HCT116 (cell line): ENCODE data around the gene CHRNA4. TPM values are rescaled to one million over a fixed set of nuclear protein-coding genes. Genes with fewer than 3 reads are reported as not detected.

Source experiments
- ATAC-seq: fragments of 200-7000 bp; cut with Tn5 transposase; 2 replicates; pipeline ENCODE4 v1.9.1; 2020; ENCODE audit warnings: mild to moderate bottlenecking, moderate library complexity
- BruUV-seq: library from RNA; stranded (reverse); fragments of 400-500 nt; replicated peaks from 2 replicates; lab custom pipeline; 2021; lab: Mats Ljungman, UMichigan
- CTCF ChIA-PET: fragments of 300-600 bp; sonication (Branson Sonifier 250); formaldehyde crosslinking; loops from one replicate; lab custom pipeline; 2021; ENCODE audit warnings: antibody characterized with exemption; lab: Charles Lee
- POLR2A ChIA-PET: fragments of 300-600, 350-600 bp; sonication (Branson Sonifier 250); formaldehyde crosslinking; loops from one replicate; lab custom pipeline; 2021; ENCODE audit warnings: antibody characterized with exemption; lab: Charles Lee
- RAD21 ChIA-PET, 2 experiments: fragments of 300-600 bp; sonication (Branson Sonifier 250); formaldehyde crosslinking; loops; one replicate each; lab custom pipeline; 2023; ENCODE audit warnings: low total read pairs in 2 of 2; ENCODE audit not compliant: uncharacterized antibody in 2 of 2, unreplicated experiment in 2 of 2, low non-redundant PET in 1 of 2; lab: Charles Lee
- DNase-seq: peaks from one replicate; pipeline ENCODE4 v3.0.0-alpha.2; 2010; ENCODE audit warnings: low read depth, low spot score
- H2AFZ ChIP-seq: fragments of 200-600 bp; shearing (Covaris generic), sonication (generic); 2 replicates; pipeline ENCODE4 v1.6.1; 2017; ENCODE audit warnings: low read depth, mixed run types, mixed read lengths, antibody characterized with exemption, low read length; ENCODE audit not compliant: poor library complexity, severe bottlenecking
- H3K27ac ChIP-seq: 2 replicates; pipeline ENCODE4 v1.5.1; 2012; ENCODE audit warnings: low read depth, low read length
- H3K27me3 ChIP-seq: fragments of 200-600 bp; sonication (generic); 2 replicates; pipeline ENCODE4 v1.6.1; 2016; ENCODE audit warnings: mixed run types, low read length, mixed read lengths; ENCODE audit not compliant: insufficient read depth
- H3K36me3 ChIP-seq, 2 experiments: fragments of 200-500 bp in 1 of 2; fragments of 200-600 bp in 1 of 2; sonication (Bioruptor generic) in 1 of 2; sonication (generic) in 1 of 2; 2 replicates each; pipeline versions ENCODE4 v1.5.1 to v1.6.1; 2014 to 2016; ENCODE audit warnings: low read length in 2 of 2, inconsistent platforms in 1 of 2, mixed read lengths in 1 of 2, mixed run types in 1 of 2; ENCODE audit not compliant: insufficient read depth in 2 of 2, control insufficient read depth in 1 of 2
- H3K4me1 ChIP-seq, 2 experiments: fragments of 200-600 bp in 1 of 2; sonication (generic) in 1 of 2; 2 replicates each; pipeline versions ENCODE4 v1.5.1 to v1.6.1; 2012 to 2017; ENCODE audit warnings: low read length in 2 of 2, inconsistent platforms in 1 of 2, mild to moderate bottlenecking in 1 of 2, mixed read lengths in 1 of 2, mixed run types in 1 of 2, moderate library complexity in 1 of 2; ENCODE audit not compliant: insufficient read depth in 2 of 2, control insufficient read depth in 1 of 2
- H3K4me2 ChIP-seq: fragments of 200-600 bp; sonication (generic); 2 replicates; pipeline ENCODE4 v1.6.1; 2017; ENCODE audit warnings: mixed run types, low read length, mixed read lengths
- H3K4me3 ChIP-seq, 2 experiments: fragments of 200-600 bp in 1 of 2; sonication (generic) in 1 of 2; replicated peaks in 1 of 2; 2 replicates each; pipeline ENCODE4 v1.5.1; 2011 to 2016; ENCODE audit warnings: low read length in 2 of 2, control low read depth in 1 of 2, low read depth in 1 of 2, mild to moderate bottlenecking in 1 of 2, mixed read lengths in 1 of 2, mixed run types in 1 of 2
- H3K79me2 ChIP-seq: fragments of 200-600 bp; sonication (generic); 2 replicates; pipeline ENCODE4 v1.6.1; 2017; ENCODE audit warnings: mild to moderate bottlenecking, mixed run types, low read length, moderate library complexity, mixed read lengths; ENCODE audit not compliant: insufficient read depth
- H3K9ac ChIP-seq: fragments of 200-600 bp; sonication (generic); 2 replicates; pipeline ENCODE4 v1.6.1; 2016; ENCODE audit warnings: low read length, mixed read lengths
- H3K9me2 ChIP-seq: fragments of 200-600 bp; sonication (generic), shearing (Covaris generic); 2 replicates; pipeline ENCODE4 v1.6.1; 2017; ENCODE audit warnings: mixed run types, mild to moderate bottlenecking, moderate library complexity; ENCODE audit not compliant: insufficient read depth
- H3K9me3 ChIP-seq, 2 experiments: fragments of 200-500 bp in 1 of 2; fragments of 200-600 bp in 1 of 2; sonication (Bioruptor generic) in 1 of 2; sonication (generic) in 1 of 2; 2 replicates each; pipeline ENCODE4 v1.6.1; 2014 to 2017; ENCODE audit warnings: low read length in 2 of 2, mixed read lengths in 2 of 2, inconsistent platforms in 1 of 2, low read depth in 1 of 2, mild to moderate bottlenecking in 1 of 2, mixed run types in 1 of 2, moderate library complexity in 1 of 2; ENCODE audit not compliant: control insufficient read depth in 1 of 2, insufficient read depth in 1 of 2
- H4K20me1 ChIP-seq: fragments of 200-600 bp; sonication (generic), shearing (Covaris generic); 2 replicates; pipeline ENCODE4 v1.6.1; 2017; ENCODE audit warnings: mixed run types, mild to moderate bottlenecking, moderate library complexity; ENCODE audit not compliant: insufficient read depth
- CEBPB ChIP-seq: IDR thresholded peaks from 2 replicates; pipeline ENCODE4 v1.6.1; 2012; ENCODE audit warnings: low read depth
- CTCF ChIP-seq, 3 experiments: fragments of 200-600 bp in 1 of 3; sonication (generic) in 1 of 3; IDR thresholded peaks in 2 of 3; conservative IDR thresholded peaks in 1 of 3; 2 replicates each; pipeline ENCODE4 v1.5.1; 2012 to 2017; ENCODE audit warnings: low read depth in 2 of 3, low read length in 2 of 3, antibody characterized with exemption in 1 of 3, borderline replicate concordance in 1 of 3, control low read depth in 1 of 3, mild to moderate bottlenecking in 1 of 3, mixed read lengths in 1 of 3, mixed run types in 1 of 3, moderate library complexity in 1 of 3; ENCODE audit not compliant: insufficient read depth in 1 of 3
- POLR2AphosphoS5 ChIP-seq: IDR thresholded peaks from 2 replicates; pipeline ENCODE4 v1.6.1; 2011; ENCODE audit warnings: mild to moderate bottlenecking, low read depth, low read length, moderate library complexity
- RAD21 ChIP-seq: IDR thresholded peaks from 2 replicates; pipeline ENCODE4 v1.6.1; 2012; ENCODE audit warnings: low read depth, mild to moderate bottlenecking
- REST ChIP-seq: IDR thresholded peaks from 2 replicates; pipeline ENCODE4 v1.6.1; 2012; ENCODE audit warnings: low read depth
- SIN3A ChIP-seq: IDR thresholded peaks from 2 replicates; pipeline ENCODE4 v1.6.1; 2012; ENCODE audit warnings: low read depth
- SP1 ChIP-seq: IDR thresholded peaks from 2 replicates; pipeline ENCODE4 v1.6.1; 2012; ENCODE audit warnings: low read depth
- TCF7L2 ChIP-seq: IDR thresholded peaks from 2 replicates; pipeline ENCODE4 v1.7.0; 2011; ENCODE audit warnings: borderline replicate concordance, inconsistent platforms; ENCODE audit not compliant: insufficient read depth, insufficient read length; ENCODE audit errors: extremely low read depth
- ZNF274 ChIP-seq: fragments of 200-500 bp; sonication (Bioruptor generic); IDR thresholded peaks from 2 replicates; pipeline ENCODE4 v1.6.1; 2014; ENCODE audit warnings: mild to moderate bottlenecking, low read depth, low read length, inconsistent platforms
- intact Hi-C: fragments of 100-400 bp; cut with micrococcal nuclease; formaldehyde crosslinking; loops from 2 replicates; pipeline ENCODE4 v1.10.0; 2022
- total RNA-seq: library from RNA; stranded (reverse); gene quantifications from one replicate; pipeline ENCODE4 v1.2.1, GENCODE V29; 2021; ENCODE audit not compliant: unreplicated experiment

Gene CHRNA4
- total RNA-seq, 1 experiment from 2014 or later = not detected

GRCh38 chr20:63407928-63408683 lies 47.0 kb upstream of the CHRNA4 start (continued):
- TF ChIP-seq REST = no peak

- ChIA-PET RAD21 (no interaction called here), CTCF (no interaction called here), POLR2A (no interaction called here)
- no peak for ATAC-seq
- no TSS peak for BruUV-seq
- no peak for TF ChIP-seq SIN3A
- TF ChIP-seq POLR2AphosphoS5 = no peak
- TF ChIP-seq CTCF (IDR thresholded peaks at IDR 0.05 in 2 of 3, conservative IDR thresholded peaks at IDR 0.05 in 1 of 3; ENCODE audit: borderline replicate concordance in 1 of 3, insufficient read depth in 1 of 3, low read depth in 2 of 3, low read length in 2 of 3) = no peak
- TF ChIP-seq SP1 = no peak
- no peak for TF ChIP-seq CEBPB
- TF ChIP-seq TCF7L2 = no peak
- no peak for TF ChIP-seq RAD21
- TF ChIP-seq ZNF274 = no peak
- peaks cover 0 to 12% of the 10 kb centered on the region in 2 experiments; a peak in 1 of 4 replicates for H3K4me1 ChIP-seq
- H3K27me3 ChIP-seq = no peaks in the 10 kb centered on the region
- no peaks in the 10 kb centered on the region for H3K79me2 ChIP-seq
- H3K36me3 ChIP-seq = no peaks in the 10 kb centered on the region
- no peaks in the 10 kb centered on the region for H3K9me2 ChIP-seq
- H4K20me1 ChIP-seq = no peaks in the 10 kb centered on the region
- intact Hi-C loops = no loop called here
- no peak for DNase-seq
- no peaks in the 10 kb centered on the region for H3K9me3 ChIP-seq
- H3K9ac ChIP-seq = no peak overlapping the region
- no peak overlapping the region for H3K27ac ChIP-seq
- no peak overlapping the region for H3K4me3 ChIP-seq
- H2AFZ ChIP-seq = no peak overlapping the region
- H3K4me2 ChIP-seq = no peak overlapping the region
These were observed 45.6 kb upstream of the CHRNA4 start for GRCh38 chr20:63406617-63407245.
